IMR-90 (cell line): Measurements from ENCODE around the gene TIAM1. TPM values are rescaled to one million over a fixed set of nuclear protein-coding genes. Genes with fewer than 3 reads are reported as not detected.

Source experiments
- ATAC-seq: fragments of 200-7000 bp; cut with Tn5 transposase; 2 replicates; pipeline ENCODE4 v1.9.1; 2020; ENCODE audit warnings: low read depth, mild to moderate bottlenecking, moderate library complexity
- BruUV-seq: library from RNA; stranded (reverse); fragments of 400-500 nt; replicated peaks from 2 replicates; lab custom pipeline; 2021; lab: Mats Ljungman, UMichigan
- CTCF ChIA-PET: fragments of 300-600 bp; formaldehyde crosslinking; extraction: SDS; loops from one replicate; lab custom pipeline; 2021; ENCODE audit warnings: antibody characterized with exemption; lab: Yijun Ruan, JAX
- POLR2A ChIA-PET: fragments of 300-600 bp; sonication (Branson Sonifier 250); formaldehyde crosslinking; loops from one replicate; lab custom pipeline; 2022; ENCODE audit warnings: antibody characterized with exemption; ENCODE audit not compliant: unreplicated experiment; lab: Charles Lee
- DNase-seq: peaks from one replicate; pipeline ENCODE4 v3.0.0; 2013
- H2AFZ ChIP-seq: replicated peaks from 2 replicates; pipeline ENCODE3; 2013; ENCODE audit warnings: low read length, mild to moderate bottlenecking; ENCODE audit not compliant: poor library complexity
- H2AK5ac ChIP-seq: 2 replicates; pipeline ENCODE4 v1.6.1; 2013; ENCODE audit warnings: low read depth, low read length, inconsistent platforms
- H2AK9ac ChIP-seq: replicated peaks from 2 replicates; pipeline ENCODE3; 2013; ENCODE audit warnings: mild to moderate bottlenecking, low read depth, low read length, moderate library complexity; ENCODE audit not compliant: poor library complexity
- H2BK120ac ChIP-seq: 2 replicates; pipeline ENCODE4 v1.6.1; 2013; ENCODE audit warnings: low read depth, low read length, inconsistent platforms
- H2BK15ac ChIP-seq: 3 replicates; pipeline ENCODE4 v1.6.1; 2013; ENCODE audit warnings: low read depth, low read length, inconsistent platforms
- H2BK20ac ChIP-seq: 2 replicates; pipeline ENCODE4 v1.6.1; 2013; ENCODE audit warnings: low read depth, mild to moderate bottlenecking, inconsistent platforms, low read length, moderate library complexity
- H2BK5ac ChIP-seq: 2 replicates; pipeline ENCODE4 v1.6.1; 2013; ENCODE audit warnings: mild to moderate bottlenecking, low read depth, low read length, inconsistent platforms; ENCODE audit not compliant: poor library complexity, severe bottlenecking
- H3K14ac ChIP-seq: replicated peaks from 2 replicates; pipeline ENCODE4 v1.6.1; 2013; ENCODE audit warnings: low read depth, low read length, inconsistent platforms
- H3K18ac ChIP-seq: 2 replicates; pipeline ENCODE4 v1.6.1; 2013; ENCODE audit warnings: low read depth, low read length, control low read depth
- H3K23ac ChIP-seq: 2 replicates; pipeline ENCODE4 v1.6.1; 2013; ENCODE audit warnings: low read depth, low read length, inconsistent platforms
- H3K27ac ChIP-seq: 2 replicates; pipeline ENCODE4 v1.5.1; 2013; ENCODE audit warnings: mild to moderate bottlenecking, control low read depth, low read length; ENCODE audit not compliant: insufficient read depth
- H3K27me3 ChIP-seq: 2 replicates; pipeline ENCODE4 v1.6.1; 2013; ENCODE audit warnings: low read length; ENCODE audit not compliant: control insufficient read depth, insufficient read depth
- H3K36me3 ChIP-seq: 2 replicates; pipeline ENCODE4 v1.6.1; 2013; ENCODE audit warnings: low read length, mixed read lengths; ENCODE audit not compliant: control insufficient read depth, insufficient read depth
- H3K4ac ChIP-seq: 2 replicates; pipeline ENCODE4 v1.6.1; 2013; ENCODE audit warnings: low read depth, low read length, inconsistent platforms
- H3K4me1 ChIP-seq: 2 replicates; pipeline ENCODE4 v1.6.1; 2013; ENCODE audit warnings: low read length, mixed read lengths; ENCODE audit not compliant: control insufficient read depth, insufficient read depth
- H3K4me2 ChIP-seq: 2 replicates; pipeline ENCODE4 v1.6.1; 2013; ENCODE audit warnings: low read depth, mild to moderate bottlenecking, control low read depth, low read length, moderate library complexity
- H3K4me3 ChIP-seq: 2 replicates; pipeline ENCODE4 v1.5.1; 2013; ENCODE audit warnings: low read depth, mild to moderate bottlenecking, control low read depth, low read length, moderate library complexity; ENCODE audit not compliant: insufficient read depth
- H3K56ac ChIP-seq: 2 replicates; pipeline ENCODE4 v1.6.1; 2013; ENCODE audit warnings: low read length, inconsistent platforms; ENCODE audit not compliant: insufficient read depth; ENCODE audit errors: extremely low read depth
- H3K79me1 ChIP-seq, 2 experiments: 2 replicates each; pipeline ENCODE4 v1.6.1; 2013; ENCODE audit warnings: low read length in 2 of 2, inconsistent platforms in 1 of 2, low read depth in 1 of 2
- H3K9ac ChIP-seq: 2 replicates; pipeline ENCODE4 v1.6.1; 2013; ENCODE audit warnings: low read depth, low read length, control low read depth
- H3K9me1 ChIP-seq: 2 replicates; pipeline ENCODE4 v1.6.1; 2013; ENCODE audit warnings: low read length, inconsistent platforms; ENCODE audit not compliant: insufficient read depth
- H3K9me3 ChIP-seq: 2 replicates; pipeline ENCODE4 v1.6.1; 2013; ENCODE audit warnings: low read length; ENCODE audit not compliant: control insufficient read depth, insufficient read depth
- H4K20me1 ChIP-seq: 2 replicates; pipeline ENCODE4 v1.6.1; 2013; ENCODE audit warnings: low read length, inconsistent platforms; ENCODE audit not compliant: insufficient read depth
- H4K5ac ChIP-seq: 2 replicates; pipeline ENCODE4 v1.6.1; 2013; ENCODE audit warnings: mild to moderate bottlenecking, low read depth, low read length, control low read depth
- H4K8ac ChIP-seq, 2 experiments: 2 replicates each; pipeline ENCODE4 v1.6.1; 2013; ENCODE audit warnings: low read depth in 2 of 2, low read length in 2 of 2, control low read depth in 1 of 2, inconsistent platforms in 1 of 2
- H4K91ac ChIP-seq: 2 replicates; pipeline ENCODE4 v1.6.1; 2013; ENCODE audit warnings: low read depth, low read length, inconsistent platforms; ENCODE audit not compliant: insufficient read depth
- ELK1 ChIP-seq: fragments of 150-350 bp; IDR thresholded peaks from 2 replicates; pipeline ENCODE4 v1.6.1; 2016; ENCODE audit warnings: low read depth, mild to moderate bottlenecking, low read length, moderate library complexity, borderline replicate concordance
- FOS ChIP-seq: fragments of 150-350 bp; IDR thresholded peaks from 2 replicates; pipeline ENCODE4 v1.6.1; 2016; ENCODE audit warnings: low read depth, low read length
- MAZ ChIP-seq: IDR thresholded peaks from 2 replicates; pipeline ENCODE4 v1.6.1; 2012; ENCODE audit warnings: low read depth, mild to moderate bottlenecking, low read length, improper control_type of control experiment, moderate library complexity, borderline replicate concordance
- MXI1 ChIP-seq: IDR thresholded peaks from 2 replicates; pipeline ENCODE4 v1.6.1; 2012; ENCODE audit warnings: low read depth, mild to moderate bottlenecking, low read length, moderate library complexity, borderline replicate concordance
- NFE2L2 ChIP-seq: fragments of 150-350 bp; IDR thresholded peaks from 2 replicates; pipeline ENCODE4 v1.6.1; 2016; ENCODE audit warnings: low read depth, mild to moderate bottlenecking, low read length
- RCOR1 ChIP-seq: IDR thresholded peaks from 2 replicates; pipeline ENCODE4 v1.6.1; 2012; ENCODE audit warnings: mild to moderate bottlenecking, low read length, improper control_type of control experiment; ENCODE audit not compliant: insufficient replicate concordance
- WGBS, 2 experiments: methylation state at CpG; one replicate each; pipeline versions ENCODE4 v1.1.5 to v1.1.7; 2013; ENCODE audit warnings: missing lambda C conversion rate in 2 of 2; ENCODE audit not compliant: insufficient read length in 1 of 2; ENCODE audit errors: extremely low coverage in 2 of 2; 5-methylcytosine and 5-hydroxymethylcytosine counted together
- dilution Hi-C: fragments of 300-500 bp; cut with HindIII; formaldehyde crosslinking; loops from one replicate; pipeline ENCODE4 v1.14.3; 2018; ENCODE audit warnings: low sequenced_read_pairs; ENCODE audit not compliant: unreplicated experiment
- in situ Hi-C: fragments of 300-500 bp; cut with MboI; formaldehyde crosslinking; loops from 3 replicates; pipeline ENCODE4 v1.14.3; 2019; ENCODE audit warnings: low sequenced_read_pairs, inconsistent platforms, mixed read lengths
- intact Hi-C: fragments of 100-400 bp; cut with micrococcal nuclease; formaldehyde crosslinking; loops from 2 replicates; pipeline ENCODE4 v1.10.0; 2022
- polyA plus RNA-seq, 3 experiments: library from polyadenylated mRNA; depleted of rRNA; stranded (reverse); fragments of >200 nt; gene quantifications; 2 replicates each; pipeline ENCODE4 v1.2.3, GENCODE V29; 2012; ENCODE audit warnings: low replicate concordance in 1 of 3
- total RNA-seq: library from RNA; depleted of rRNA; stranded (reverse); fragments of >200 nt; gene quantifications from 2 replicates; pipeline ENCODE4 v1.2.3, GENCODE V29; 2012

TIAM1 gene
- total and polyA plus RNA-seq, 2 of the 4 experiments (the other 2 are of a cell fraction) = 2.9 to 9.3 TPM

GRCh38 chr21:31194510-31195293 is 149.4 kb downstream of the TIAM1 start:
- BruUV-seq = no TSS peak
- Histone ChIP-seq H3K27me3 (no peaks in the 10 kb centered on the region), H4K5ac (no peak overlapping the region), H3K27ac (no peak overlapping the region), H3K23ac (no peak overlapping the region), H2AFZ (no peak overlapping the region), H3K79me1 (no peaks in the 10 kb centered on the region), H3K14ac (no peak overlapping the region), H3K4me1 (peaks cover 2% of the 10 kb centered on the region; the same call in 1 of the 2 replicates), H3K56ac (no peak overlapping the region), H2AK5ac (no peak overlapping the region), H3K4ac (no peak overlapping the region), H4K8ac (no peak overlapping the region), H3K4me2 (no peak overlapping the region), H3K4me3 (no peak overlapping the region), H2BK20ac (no peak overlapping the region), H3K9me3 (no peaks in the 10 kb centered on the region), H2AK9ac (no peak overlapping the region), H4K91ac (no peak overlapping the region), H2BK120ac (no peak overlapping the region), H3K36me3 (no peaks in the 10 kb centered on the region), H3K18ac (no peak overlapping the region), H2BK15ac (no peak overlapping the region), H3K9ac (no peak overlapping the region), H4K20me1 (no peaks in the 10 kb centered on the region), H3K9me1 (no peaks in the 10 kb centered on the region), H2BK5ac (no peak overlapping the region)
- intact Hi-C loops (no loop called here), dilution Hi-C loops (no loop called here), in situ Hi-C loops (loop anchor here (5.0 kb wide), 1 partner anchor 388 kb away; no protein-coding TSS in a partner anchor)
- 60% methylated on average over 1 of the region's 5 CpGs; no CpG with 5 or more reads in 1 of the 2 experiments for WGBS, 2 experiments
- DNase-seq (no peak), ATAC-seq (peak; percentile 61)
- TF ChIP-seq MXI1 (no peak), FOS (no peak), MAZ (no peak), ELK1 (no peak), NFE2L2 (no peak), RCOR1 (no peak)
- ChIA-PET POLR2A (no interaction called here), CTCF (interaction anchor here (0.6 to 1.9 kb wide), 5 partner anchors 14 to 643 kb away, joined by 3 to 9 read pairs (median 4); no protein-coding TSS in a partner anchor)
